HepG2 (cell line): ENCODE results near the gene FLRT3. TPM values are rescaled to one million over a fixed set of nuclear protein-coding genes. Genes with fewer than 3 reads are reported as not detected.

Experiments used
- CBX5 ChIP-seq: sonication (generic); formaldehyde crosslinking; IDR thresholded peaks from 2 replicates; pipeline ENCODE4 v1.4.0; 2020; ENCODE audit warnings: missing genetic modification reagents, borderline replicate concordance
- DMAP1 ChIP-seq: IDR thresholded peaks from 2 replicates; pipeline ENCODE4 v1.6.1; 2016
- EZH2 ChIP-seq: conservative IDR thresholded peaks from 2 replicates; pipeline ENCODE4 v1.6.1; 2012; ENCODE audit warnings: mild to moderate bottlenecking, low read depth, low read length, moderate library complexity
- FOXO1 ChIP-seq: sonication (generic); formaldehyde crosslinking; IDR thresholded peaks from 2 replicates; pipeline ENCODE4 v1.4.0; 2020; ENCODE audit warnings: missing genetic modification reagents
- GPN1 ChIP-seq: sonication (generic); formaldehyde crosslinking; IDR thresholded peaks from 2 replicates; pipeline ENCODE4 v1.5.1; 2020; ENCODE audit warnings: missing genetic modification reagents, borderline replicate concordance
- MTA1 ChIP-seq: sonication (generic); formaldehyde crosslinking; IDR thresholded peaks from 2 replicates; pipeline ENCODE4 v1.4.0; 2020; ENCODE audit warnings: missing genetic modification reagents, mild to moderate bottlenecking, borderline replicate concordance
- PRDM15 ChIP-seq: sonication (generic); formaldehyde crosslinking; IDR thresholded peaks from 2 replicates; pipeline ENCODE4 v1.4.0; 2020; ENCODE audit warnings: missing genetic modification reagents
- RXRB ChIP-seq: IDR thresholded peaks from 2 replicates; pipeline ENCODE4 v1.6.1; 2016; ENCODE audit warnings: borderline replicate concordance, missing genetic modification reagents, missing compliant biosample characterization
- SMC3 ChIP-seq: IDR thresholded peaks from 2 replicates; pipeline ENCODE4 v1.6.1; 2011; ENCODE audit warnings: low read length, improper control_type of control experiment
- TEF ChIP-seq: sonication (generic); formaldehyde crosslinking; IDR thresholded peaks from 2 replicates; pipeline ENCODE4 v1.5.0; 2020; ENCODE audit warnings: missing genetic modification reagents
- ZBTB8A ChIP-seq: sonication (generic); formaldehyde crosslinking; IDR thresholded peaks from 2 replicates; pipeline ENCODE4 v1.4.0; 2020; ENCODE audit warnings: mild to moderate bottlenecking, low read depth, missing genetic modification reagents, borderline replicate concordance
- ZFP82 ChIP-seq: sonication (generic); formaldehyde crosslinking; IDR thresholded peaks from 2 replicates; pipeline ENCODE4 v1.5.1; 2020; ENCODE audit warnings: mild to moderate bottlenecking, missing genetic modification reagents, borderline replicate concordance
- ZNF12 ChIP-seq: sonication (generic); formaldehyde crosslinking; IDR thresholded peaks from 2 replicates; pipeline ENCODE4 v1.5.0; 2020; ENCODE audit warnings: missing genetic modification reagents
- ZNF652 ChIP-seq: IDR thresholded peaks from 2 replicates; pipeline ENCODE4 v1.6.1; 2016; ENCODE audit warnings: low read depth, borderline replicate concordance
- ZNF737 ChIP-seq: sonication (generic); formaldehyde crosslinking; IDR thresholded peaks from 2 replicates; pipeline ENCODE4 v1.5.0; 2020; ENCODE audit warnings: missing genetic modification reagents, mild to moderate bottlenecking, borderline replicate concordance
- ZNF766 ChIP-seq: sonication (generic); formaldehyde crosslinking; IDR thresholded peaks from 2 replicates; pipeline ENCODE4 v1.5.0; 2020; ENCODE audit warnings: missing genetic modification reagents, borderline replicate concordance
- polyA plus RNA-seq, 8 experiments: library from polyadenylated mRNA; depleted of rRNA in 3 of 8; stranded (reverse) in 7 of 8; unstranded in 1 of 8; fragments of >200 nt; fragmentation: Illumina TruSeq in 4 of 8; extraction: Trizol in 4 of 8; gene quantifications; 2 replicates each; pipeline versions ENCODE4 v1.2.1 to v1.2.3, GENCODE V29; 2011 to 2016; ENCODE audit warnings: low read depth in 4 of 8, missing spikeins in 1 of 8, mixed read lengths in 1 of 8; ENCODE audit not compliant: insufficient read depth in 1 of 8
- total RNA-seq, 5 experiments: library from RNA; depleted of rRNA; stranded (reverse); fragments of >200 nt; fragmentation: Illumina TruSeq; extraction: Trizol; gene quantifications; 2 replicates each; pipeline ENCODE4 v1.2.3, GENCODE V29; 2016; ENCODE audit warnings: low read depth in 1 of 5
- TF ChIP-seq, protein P1 (sequence below): sonication (generic); formaldehyde crosslinking; IDR thresholded peaks from 2 replicates; pipeline ENCODE4 v1.5.1; 2020; ENCODE audit warnings: mild to moderate bottlenecking, missing genetic modification reagents, borderline replicate concordance
- TF ChIP-seq, protein P2 (sequence below): sonication (generic); formaldehyde crosslinking; conservative IDR thresholded peaks from 2 replicates; pipeline ENCODE4 v1.8.0; 2022; ENCODE audit warnings: low read depth, missing genetic modification reagents

Gene FLRT3
- total and polyA plus RNA-seq, 2 of the 13 experiments (the other 11 are each of a cell fraction or from before 2014, with no cell fraction given) = 0.44 to 5.3 TPM

DNA sequence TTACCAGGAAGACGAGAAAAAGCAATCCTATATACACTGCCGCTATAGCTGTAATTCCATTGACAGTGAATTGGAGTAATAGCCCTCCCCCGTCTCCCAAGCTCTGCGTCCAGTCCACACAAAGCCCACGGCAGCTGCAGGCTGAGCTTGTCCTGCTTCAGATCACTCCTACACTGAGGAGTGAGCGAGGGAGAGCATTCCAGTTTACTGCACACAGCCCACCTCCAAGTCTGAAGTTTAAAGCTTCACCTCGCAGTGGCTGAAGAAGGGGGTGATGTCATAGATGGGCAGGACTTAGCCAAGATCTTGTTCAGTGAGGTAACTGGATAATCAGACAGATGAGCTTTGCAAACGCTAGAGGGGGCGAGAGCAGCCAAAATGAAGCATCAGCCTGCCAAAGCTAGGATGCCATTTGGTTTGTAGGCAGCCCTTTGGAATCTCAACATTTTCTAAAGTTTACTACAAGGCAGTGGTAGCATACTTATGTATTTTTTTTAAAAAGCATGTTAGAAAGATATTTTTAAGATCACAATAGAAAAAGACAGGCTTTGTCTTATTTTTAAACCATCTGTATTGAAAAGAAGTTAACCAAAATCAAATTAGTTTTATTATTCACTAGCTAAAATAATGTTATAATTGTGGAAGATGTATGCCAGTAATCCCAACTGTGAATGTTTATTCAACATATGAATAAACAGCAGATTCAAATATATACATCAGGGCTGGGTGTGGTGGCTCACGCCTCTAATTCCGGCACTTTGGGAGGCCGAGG, at the start of gene FLRT3 (continued):
- TF ChIP-seq PRDM15 (CRISPR knock-in tag) (no peak), EZH2 (no peak), FOXO1 (CRISPR knock-in tag) (peak; percentile 47; the same call in 1 of the 2 replicates), SMC3 (peak; percentile 93), ZNF12 (no peak), CBX5 (peak; percentile 75; the same call in 1 of the 2 replicates), ZBTB8A (CRISPR knock-in tag) (no peak), TEF (CRISPR knock-in tag) (no peak), MTA1 (CRISPR knock-in tag) (no peak), ZFP82 (no peak), ZNF652 (CRISPR knock-in tag) (no peak), ZNF766 (CRISPR knock-in tag) (no peak), GPN1 (CRISPR knock-in tag) (no peak), DMAP1 (no peak), RXRB (CRISPR knock-in tag) (peak; percentile 54; the same call in 1 of the 2 replicates), ZNF737 (CRISPR knock-in tag) (no peak)
- TF ChIP-seq, protein P1, sequence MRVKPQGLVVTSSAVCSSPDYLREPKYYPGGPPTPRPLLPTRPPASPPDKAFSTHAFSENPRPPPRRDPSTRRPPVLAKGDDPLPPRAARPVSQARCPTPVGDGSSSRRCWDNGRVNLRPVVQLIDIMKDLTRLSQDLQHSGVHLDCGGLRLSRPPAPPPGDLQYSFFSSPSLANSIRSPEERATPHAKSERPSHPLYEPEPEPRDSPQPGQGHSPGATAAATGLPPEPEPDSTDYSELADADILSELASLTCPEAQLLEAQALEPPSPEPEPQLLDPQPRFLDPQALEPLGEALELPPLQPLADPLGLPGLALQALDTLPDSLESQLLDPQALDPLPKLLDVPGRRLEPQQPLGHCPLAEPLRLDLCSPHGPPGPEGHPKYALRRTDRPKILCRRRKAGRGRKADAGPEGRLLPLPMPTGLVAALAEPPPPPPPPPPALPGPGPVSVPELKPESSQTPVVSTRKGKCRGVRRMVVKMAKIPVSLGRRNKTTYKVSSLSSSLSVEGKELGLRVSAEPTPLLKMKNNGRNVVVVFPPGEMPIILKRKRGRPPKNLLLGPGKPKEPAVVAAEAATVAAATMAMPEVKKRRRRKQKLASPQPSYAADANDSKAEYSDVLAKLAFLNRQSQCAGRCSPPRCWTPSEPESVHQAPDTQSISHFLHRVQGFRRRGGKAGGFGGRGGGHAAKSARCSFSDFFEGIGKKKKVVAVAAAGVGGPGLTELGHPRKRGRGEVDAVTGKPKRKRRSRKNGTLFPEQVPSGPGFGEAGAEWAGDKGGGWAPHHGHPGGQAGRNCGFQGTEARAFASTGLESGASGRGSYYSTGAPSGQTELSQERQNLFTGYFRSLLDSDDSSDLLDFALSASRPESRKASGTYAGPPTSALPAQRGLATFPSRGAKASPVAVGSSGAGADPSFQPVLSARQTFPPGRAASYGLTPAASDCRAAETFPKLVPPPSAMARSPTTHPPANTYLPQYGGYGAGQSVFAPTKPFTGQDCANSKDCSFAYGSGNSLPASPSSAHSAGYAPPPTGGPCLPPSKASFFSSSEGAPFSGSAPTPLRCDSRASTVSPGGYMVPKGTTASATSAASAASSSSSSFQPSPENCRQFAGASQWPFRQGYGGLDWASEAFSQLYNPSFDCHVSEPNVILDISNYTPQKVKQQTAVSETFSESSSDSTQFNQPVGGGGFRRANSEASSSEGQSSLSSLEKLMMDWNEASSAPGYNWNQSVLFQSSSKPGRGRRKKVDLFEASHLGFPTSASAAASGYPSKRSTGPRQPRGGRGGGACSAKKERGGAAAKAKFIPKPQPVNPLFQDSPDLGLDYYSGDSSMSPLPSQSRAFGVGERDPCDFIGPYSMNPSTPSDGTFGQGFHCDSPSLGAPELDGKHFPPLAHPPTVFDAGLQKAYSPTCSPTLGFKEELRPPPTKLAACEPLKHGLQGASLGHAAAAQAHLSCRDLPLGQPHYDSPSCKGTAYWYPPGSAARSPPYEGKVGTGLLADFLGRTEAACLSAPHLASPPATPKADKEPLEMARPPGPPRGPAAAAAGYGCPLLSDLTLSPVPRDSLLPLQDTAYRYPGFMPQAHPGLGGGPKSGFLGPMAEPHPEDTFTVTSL = no peak
- TF ChIP-seq, protein P2, sequence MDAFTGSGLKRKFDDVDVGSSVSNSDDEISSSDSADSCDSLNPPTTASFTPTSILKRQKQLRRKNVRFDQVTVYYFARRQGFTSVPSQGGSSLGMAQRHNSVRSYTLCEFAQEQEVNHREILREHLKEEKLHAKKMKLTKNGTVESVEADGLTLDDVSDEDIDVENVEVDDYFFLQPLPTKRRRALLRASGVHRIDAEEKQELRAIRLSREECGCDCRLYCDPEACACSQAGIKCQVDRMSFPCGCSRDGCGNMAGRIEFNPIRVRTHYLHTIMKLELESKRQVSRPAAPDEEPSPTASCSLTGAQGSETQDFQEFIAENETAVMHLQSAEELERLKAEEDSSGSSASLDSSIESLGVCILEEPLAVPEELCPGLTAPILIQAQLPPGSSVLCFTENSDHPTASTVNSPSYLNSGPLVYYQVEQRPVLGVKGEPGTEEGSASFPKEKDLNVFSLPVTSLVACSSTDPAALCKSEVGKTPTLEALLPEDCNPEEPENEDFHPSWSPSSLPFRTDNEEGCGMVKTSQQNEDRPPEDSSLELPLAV = no peak
